Neuronal stem cell (in vitro differentiated cells): ENCODE measurements around the gene FEZ2. TPM values are rescaled to one million over a fixed set of nuclear protein-coding genes. Genes with fewer than 3 reads are reported as not detected.
A peak's percentile ranks its signal among the peaks of the same experiment; 100 is the strongest.

ENCODE experiments used
- DNase-seq: peaks from one replicate; pipeline ENCODE4 v3.0.0-alpha.2; 2013; ENCODE audit warnings: low spot score
- H2AFZ ChIP-seq: one replicate; pipeline ENCODE4 v1.6.1; 2013; ENCODE audit warnings: mild to moderate bottlenecking, low read length, inconsistent platforms
- H2AK5ac ChIP-seq: 2 replicates; pipeline ENCODE4 v1.6.1; 2013; ENCODE audit warnings: low read depth, mild to moderate bottlenecking, inconsistent platforms, low read length, moderate library complexity, mixed read lengths
- H2BK120ac ChIP-seq: 2 replicates; pipeline ENCODE4 v1.6.1; 2013; ENCODE audit warnings: low read depth, mild to moderate bottlenecking, inconsistent platforms, low read length, moderate library complexity, mixed read lengths
- H2BK12ac ChIP-seq: one replicate; pipeline ENCODE4 v1.6.1; 2013; ENCODE audit warnings: low read length, inconsistent platforms
- H2BK15ac ChIP-seq: 2 replicates; pipeline ENCODE4 v1.6.1; 2013; ENCODE audit warnings: mild to moderate bottlenecking, low read length, inconsistent platforms, mixed read lengths
- H2BK5ac ChIP-seq: one replicate; pipeline ENCODE4 v1.6.1; 2013; ENCODE audit warnings: inconsistent platforms, mild to moderate bottlenecking, low read length, moderate library complexity
- H3K14ac ChIP-seq: one replicate; pipeline ENCODE4 v1.6.1; 2013; ENCODE audit warnings: low read length, inconsistent platforms
- H3K18ac ChIP-seq: 2 replicates; pipeline ENCODE4 v1.6.1; 2013; ENCODE audit warnings: low read length, inconsistent platforms
- H3K23ac ChIP-seq: 2 replicates; pipeline ENCODE4 v1.6.1; 2013; ENCODE audit warnings: low read depth, mild to moderate bottlenecking, mixed read lengths, low read length, inconsistent platforms; ENCODE audit not compliant: poor library complexity
- H3K27ac ChIP-seq: replicated peaks from 3 replicates; pipeline ENCODE4 v1.5.1; 2013; ENCODE audit warnings: low read length, inconsistent platforms
- H3K27me3 ChIP-seq, 3 experiments: 2 replicates each; pipeline ENCODE4 v1.6.1; 2013; ENCODE audit warnings: low read length in 3 of 3, mild to moderate bottlenecking in 2 of 3, inconsistent platforms in 1 of 3, low read depth in 1 of 3, mixed read lengths in 1 of 3, moderate library complexity in 1 of 3; ENCODE audit not compliant: control insufficient read depth in 3 of 3, insufficient read depth in 3 of 3
- H3K36me3 ChIP-seq, 2 donors: replicated peaks in 1 of 2; 2 replicates each; pipeline ENCODE4 v1.6.1; 2013; ENCODE audit warnings: low read length in 2 of 2; ENCODE audit not compliant: control insufficient read depth in 2 of 2, insufficient read depth in 2 of 2
- H3K4ac ChIP-seq: 2 replicates; pipeline ENCODE4 v1.6.1; 2013; ENCODE audit warnings: inconsistent platforms, mild to moderate bottlenecking, low read length, moderate library complexity
- H3K4me1 ChIP-seq, 2 donors: 1 replicate in 1 of 2; 2 replicates in 1 of 2; pipeline ENCODE4 v1.6.1; 2013; ENCODE audit warnings: low read length in 2 of 2, low read depth in 1 of 2; ENCODE audit not compliant: control insufficient read depth in 2 of 2, insufficient read depth in 1 of 2
- H3K4me2 ChIP-seq: one replicate; pipeline ENCODE4 v1.6.1; 2013; ENCODE audit warnings: mild to moderate bottlenecking, low read length, inconsistent platforms; ENCODE audit not compliant: insufficient read depth, poor library complexity, severe bottlenecking
- H3K4me3 ChIP-seq, 2 donors: 2 replicates each; pipeline ENCODE4 v1.5.1; 2013; ENCODE audit warnings: low read length in 2 of 2, mild to moderate bottlenecking in 2 of 2, inconsistent platforms in 1 of 2, moderate library complexity in 1 of 2
- H3K79me1 ChIP-seq: one replicate; pipeline ENCODE4 v1.6.1; 2013; ENCODE audit warnings: low read depth, mild to moderate bottlenecking, inconsistent platforms, low read length, moderate library complexity
- H3K9ac ChIP-seq: one replicate; pipeline ENCODE4 v1.6.1; 2013; ENCODE audit warnings: mild to moderate bottlenecking, low read depth, low read length, inconsistent platforms; ENCODE audit not compliant: poor library complexity
- H3K9me3 ChIP-seq, 2 donors: replicated peaks in 1 of 2; 2 replicates each; pipeline versions ENCODE3 to v1.6.1; 2013; ENCODE audit warnings: low read length in 2 of 2, mild to moderate bottlenecking in 2 of 2, inconsistent platforms in 1 of 2, low read depth in 1 of 2, mixed read lengths in 1 of 2, moderate library complexity in 1 of 2; ENCODE audit not compliant: control insufficient read depth in 2 of 2, insufficient read depth in 1 of 2
- H4K8ac ChIP-seq: one replicate; pipeline ENCODE4 v1.6.1; 2013; ENCODE audit warnings: low read depth, mild to moderate bottlenecking, inconsistent platforms, low read length, moderate library complexity
- H4K91ac ChIP-seq: one replicate; pipeline ENCODE4 v1.6.1; 2013; ENCODE audit warnings: low read length, low read depth, mild to moderate bottlenecking, inconsistent platforms; ENCODE audit not compliant: poor library complexity
- WGBS, 2 donors: extraction: QIAGEN DNeasy Blood & Tissue Kit; methylation state at CpG; one replicate each; pipeline ENCODE4 v1.1.7; 2013; ENCODE audit warnings: missing lambda C conversion rate in 2 of 2, mixed read lengths in 1 of 2; ENCODE audit not compliant: insufficient read length in 2 of 2, insufficient replicate concordance in 1 of 2; ENCODE audit errors: extremely low coverage in 2 of 2; 5-methylcytosine and 5-hydroxymethylcytosine counted together
- polyA plus RNA-seq, 2 experiments: library from polyadenylated mRNA; stranded (reverse); fragments of 200-250 nt; gene quantifications; one replicate each; pipeline ENCODE4 v1.2.3, GENCODE V29; 2013

FEZ2 gene, protein sequence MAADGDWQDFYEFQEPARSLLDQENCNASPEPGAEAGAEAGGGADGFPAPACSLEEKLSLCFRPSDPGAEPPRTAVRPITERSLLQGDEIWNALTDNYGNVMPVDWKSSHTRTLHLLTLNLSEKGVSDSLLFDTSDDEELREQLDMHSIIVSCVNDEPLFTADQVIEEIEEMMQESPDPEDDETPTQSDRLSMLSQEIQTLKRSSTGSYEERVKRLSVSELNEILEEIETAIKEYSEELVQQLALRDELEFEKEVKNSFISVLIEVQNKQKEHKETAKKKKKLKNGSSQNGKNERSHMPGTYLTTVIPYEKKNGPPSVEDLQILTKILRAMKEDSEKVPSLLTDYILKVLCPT
- 49.3 TPM for polyA plus RNA-seq (2013, experiment 1 of 2)
- 50.9 TPM for polyA plus RNA-seq (2013, experiment 2 of 2)

GRCh38 chr2:36597532-36598377 lies at the start of gene FEZ2:
Gene FEZ2, minus strand, starts transcription at chr2:36598168. Its CDS starts 26 bp downstream, at chr2:36598142.
- WGBS, 2 donors, result no CpG with 5 or more reads among the region's 81 CpGs
- H4K8ac ChIP-seq, result no peak within 1 kb of the TSS

GRCh38 chr2:36634981-36635597 lies 37.1 kb upstream of the FEZ2 start:
- Histone ChIP-seq H3K4ac (no peak overlapping the region), H3K4me1 (no peaks in the 10 kb centered on the region), H2BK120ac (no peak overlapping the region), H2AK5ac (no peak overlapping the region), H3K79me1 (no peaks in the 10 kb centered on the region), H4K91ac (no peak overlapping the region), H3K14ac (no peak overlapping the region), H3K36me3 (no peaks in the 10 kb centered on the region), H3K27me3 (no peaks in the 10 kb centered on the region), H3K4me3 (no peak overlapping the region), H3K27ac (no peak overlapping the region), H3K9me3 (peaks cover 2 to 3% of the 10 kb centered on the region in 2 donors), H3K9ac (no peak overlapping the region), H4K8ac (no peak overlapping the region), H2AFZ (no peak overlapping the region), H2BK5ac (no peak overlapping the region), H2BK12ac (no peak overlapping the region), H3K4me2 (no peak overlapping the region), H2BK15ac (no peak overlapping the region), H3K18ac (no peak overlapping the region), H3K23ac (no peak overlapping the region)
- WGBS, 2 donors, result no CpG with 5 or more reads among the region's 3 CpGs
- DNase-seq, result no peak

More at GRCh38 chr2:36597532-36598377, at the start of gene FEZ2:
- peak within 1 kb of the TSS; percentile 91 for H3K18ac ChIP-seq
- peak within 1 kb of the TSS; percentile 91 for H3K27ac ChIP-seq
- H3K4me2 ChIP-seq, result peak within 1 kb of the TSS; percentile 60
- no peak within 1 kb of the TSS for H2BK120ac ChIP-seq
- no peak within 1 kb of the TSS for H2BK15ac ChIP-seq
- H3K27me3 ChIP-seq, result no peaks in the 10 kb centered on the region
- peaks cover 3% of the 10 kb centered on the region in 2 donors for H3K4me1 ChIP-seq
- DNase-seq, result peak; percentile 81
- no peaks in the 10 kb centered on the region for H3K79me1 ChIP-seq
- H2AFZ ChIP-seq, result peak within 1 kb of the TSS; percentile 80
- no peak within 1 kb of the TSS for H2BK12ac ChIP-seq
- H3K4me3 ChIP-seq, result peak within 1 kb of the TSS; percentile 73 to 89
- H4K91ac ChIP-seq, result no peak within 1 kb of the TSS
- H3K14ac ChIP-seq, result no peak within 1 kb of the TSS
- peaks cover 0 to 14% of the 10 kb centered on the region in 2 donors for H3K36me3 ChIP-seq
- peak within 1 kb of the TSS; percentile 85 for H3K23ac ChIP-seq
- H2AK5ac ChIP-seq, result no peak within 1 kb of the TSS
- H3K9me3 ChIP-seq, result peaks cover 0 to 4% of the 10 kb centered on the region in 2 donors
- peak within 1 kb of the TSS; percentile 91 for H3K9ac ChIP-seq
- H2BK5ac ChIP-seq, result peak within 1 kb of the TSS; percentile 66
- H3K4ac ChIP-seq, result no peak within 1 kb of the TSS

- Histone ChIP-seq H2AK5ac (no peak overlapping the region), H3K4me2 (no peak overlapping the region), H3K18ac (no peak overlapping the region), H3K4me3 (no peak overlapping the region), H3K4me1 (no peaks in the 10 kb centered on the region), H3K23ac (no peak overlapping the region), H2BK15ac (no peak overlapping the region), H2BK5ac (no peak overlapping the region), H3K36me3 (no peaks in the 10 kb centered on the region), H3K9me3 (peaks cover 3% of the 10 kb centered on the region in 2 donors), H2BK12ac (no peak overlapping the region), H2AFZ (no peak overlapping the region), H3K27ac (no peak overlapping the region), H4K8ac (no peak overlapping the region), H3K79me1 (no peaks in the 10 kb centered on the region), H3K9ac (no peak overlapping the region), H3K14ac (no peak overlapping the region), H3K27me3 (no peaks in the 10 kb centered on the region), H4K91ac (no peak overlapping the region), H2BK120ac (no peak overlapping the region), H3K4ac (no peak overlapping the region)
- no CpG with 5 or more reads among the region's 2 CpGs for WGBS, 2 donors
- no peak for DNase-seq
Observed at GRCh38 chr2:36633470-36634092, 35.6 kb upstream of the FEZ2 start.
